ENCODE data around the gene G6PC1. TPM values are rescaled to one million over a fixed set of nuclear protein-coding genes. Genes with fewer than 3 reads are reported as not detected.
"Not testable (repeated sequence)": the region's sequence is repeated elsewhere in the genome, so short reads cannot be mapped to it uniquely, and the experiment has no call there.

G6PC1 gene
- total and polyA plus RNA-seq, 2 experiments from 2014 or later: not detected

DNA sequence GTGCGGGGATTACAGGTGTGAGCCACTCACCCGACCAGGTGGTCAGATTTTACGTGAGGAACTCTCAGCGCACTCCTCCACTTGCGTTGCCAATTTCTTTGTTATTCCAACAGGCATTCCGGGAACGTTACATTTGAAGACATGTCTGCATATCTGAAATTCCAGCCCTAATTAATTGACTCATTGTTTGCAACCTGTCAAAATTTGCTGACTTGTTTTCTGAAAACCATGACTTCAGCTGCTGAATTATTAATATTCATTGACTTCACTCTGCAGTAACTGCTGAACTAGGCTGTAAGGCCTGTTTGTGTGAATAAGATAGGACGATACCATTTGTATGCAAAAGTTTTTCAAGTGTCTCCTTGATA is 16.6 kb downstream of the G6PC1 start:
- H2AFZ ChIP-seq: no peak overlapping the region
- in situ Hi-C loops (cut with MboI): no loop called here
- no peak for DNase-seq
- no peak overlapping the region for H3K4me2 ChIP-seq (ENCODE audit: unreplicated experiment)
- no peak overlapping the region for H3K9ac ChIP-seq
- no peaks in the 10 kb centered on the region for H3K79me2 ChIP-seq (ENCODE audit: insufficient read depth)
- no peak overlapping the region for H3K4me3 ChIP-seq
- H3F3A ChIP-seq (ENCODE audit: insufficient read depth): no peaks in the 10 kb centered on the region
- H3K27ac ChIP-seq: no peak overlapping the region
- TF ChIP-seq EZH2 (IDR thresholded peaks at IDR 0.05; ENCODE audit: insufficient read depth, poor library complexity, severe bottlenecking) (no peak), EZH2phosphoT487 (IDR thresholded peaks at IDR 0.05; ENCODE audit: insufficient read depth, low read depth) (no peak)
- H3K9me2 ChIP-seq (ENCODE audit: insufficient read depth): no peaks in the 10 kb centered on the region
- no peaks in the 10 kb centered on the region for H3K9me3 ChIP-seq (ENCODE audit: low read depth)
- peaks cover 18% of the 10 kb centered on the region for H3K27me3 ChIP-seq (replicated peaks; ENCODE audit: insufficient read depth)
- H4K20me1 ChIP-seq (ENCODE audit: insufficient read depth): no peaks in the 10 kb centered on the region
- no peaks in the 10 kb centered on the region for H3K4me1 ChIP-seq (ENCODE audit: insufficient read depth)
- H3K36me3 ChIP-seq (ENCODE audit: low read depth): no peaks in the 10 kb centered on the region
- 57 to 69% methylated on average over 8 of the region's 8 CpGs for WGBS, 2 experiments (ENCODE audit: low coverage in 1 of 2, low lambda C conversion rate in 2 of 2, missing lambda C conversion rate in 2 of 2)

DNA sequence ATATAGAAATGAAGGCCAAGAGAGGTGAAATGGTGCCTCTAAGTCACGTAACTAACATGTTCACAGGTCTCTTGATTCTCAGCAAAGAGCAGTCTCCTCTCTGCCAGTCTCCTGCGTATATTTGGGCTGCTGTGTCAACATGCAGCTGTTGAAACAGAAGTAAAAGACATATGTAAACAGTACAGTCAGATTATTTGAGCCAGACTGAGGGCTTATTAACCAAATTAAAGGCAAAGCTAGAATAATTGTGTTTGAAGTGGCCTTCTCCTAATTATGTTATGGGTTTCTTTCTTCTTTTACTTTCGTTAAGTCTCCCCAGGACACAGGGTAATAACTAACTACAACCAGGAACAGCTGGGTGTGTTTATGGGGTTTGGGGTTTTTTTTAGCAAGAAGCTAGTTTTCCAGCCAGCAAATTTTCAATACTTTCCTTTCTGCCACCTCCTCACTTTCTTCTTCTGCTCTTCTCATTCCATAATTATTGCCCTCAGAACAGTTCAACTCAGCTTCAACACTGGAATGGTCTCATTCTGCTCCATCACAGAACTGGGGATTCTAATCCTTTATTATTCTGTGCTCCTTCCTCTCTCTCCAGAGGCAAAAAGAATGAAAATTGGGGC is 18.4 kb downstream of the G6PC1 start:
- Histone ChIP-seq H3K79me2 (ENCODE audit: insufficient read depth) (no peaks in the 10 kb centered on the region), H3K4me2 (ENCODE audit: unreplicated experiment) (no peak overlapping the region), H3K36me3 (ENCODE audit: low read depth) (no peaks in the 10 kb centered on the region), H4K20me1 (ENCODE audit: insufficient read depth) (no peaks in the 10 kb centered on the region), H3K27ac (no peak overlapping the region), H3F3A (ENCODE audit: insufficient read depth) (no peaks in the 10 kb centered on the region), H2AFZ (no peak overlapping the region), H3K9me3 (ENCODE audit: low read depth) (no peaks in the 10 kb centered on the region), H3K4me3 (no peak overlapping the region), H3K27me3 (replicated peaks; ENCODE audit: insufficient read depth) (peaks cover 29% of the 10 kb centered on the region), H3K9me2 (ENCODE audit: insufficient read depth) (no peaks in the 10 kb centered on the region), H3K4me1 (ENCODE audit: insufficient read depth) (no peaks in the 10 kb centered on the region), H3K9ac (no peak overlapping the region)
- 41 to 43% methylated on average over 3 of the region's 3 CpGs for WGBS, 2 experiments (ENCODE audit: low coverage in 1 of 2, low lambda C conversion rate in 2 of 2, missing lambda C conversion rate in 2 of 2)
- no peak for DNase-seq
- TF ChIP-seq EZH2 (IDR thresholded peaks at IDR 0.05; ENCODE audit: insufficient read depth, poor library complexity, severe bottlenecking) (no peak), EZH2phosphoT487 (IDR thresholded peaks at IDR 0.05; ENCODE audit: insufficient read depth, low read depth) (no peak)
- in situ Hi-C loops (cut with MboI): no loop called here

DNA sequence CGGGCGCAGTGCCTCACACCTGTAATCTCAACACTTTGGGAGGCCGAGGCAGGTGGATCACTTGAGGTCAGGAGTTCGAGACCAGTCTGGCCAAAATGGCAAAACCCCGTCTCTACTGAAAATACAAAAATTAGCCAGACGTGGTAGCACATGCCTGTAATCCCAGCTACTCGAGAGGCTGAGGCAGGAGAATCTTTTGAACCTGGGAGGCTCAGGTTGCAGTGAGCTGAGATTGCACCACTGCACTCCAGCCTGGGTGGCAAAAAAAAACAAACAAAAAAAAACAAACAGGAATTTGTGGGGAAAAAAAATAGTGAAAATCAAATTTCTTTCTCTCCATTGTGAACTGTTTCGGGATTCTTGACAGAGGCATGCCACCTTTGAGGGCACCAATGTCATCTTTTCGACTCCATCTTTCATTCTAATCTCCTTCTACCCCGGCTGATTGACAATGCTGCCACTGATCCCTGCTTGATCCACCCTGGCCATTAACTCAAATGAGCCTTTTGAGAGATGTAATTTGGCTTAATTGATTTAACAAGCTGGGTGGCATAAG is 19.0 kb downstream of the G6PC1 start:
- H3F3A ChIP-seq (ENCODE audit: insufficient read depth); DNase-seq: not testable (repeated sequence)

DNA sequence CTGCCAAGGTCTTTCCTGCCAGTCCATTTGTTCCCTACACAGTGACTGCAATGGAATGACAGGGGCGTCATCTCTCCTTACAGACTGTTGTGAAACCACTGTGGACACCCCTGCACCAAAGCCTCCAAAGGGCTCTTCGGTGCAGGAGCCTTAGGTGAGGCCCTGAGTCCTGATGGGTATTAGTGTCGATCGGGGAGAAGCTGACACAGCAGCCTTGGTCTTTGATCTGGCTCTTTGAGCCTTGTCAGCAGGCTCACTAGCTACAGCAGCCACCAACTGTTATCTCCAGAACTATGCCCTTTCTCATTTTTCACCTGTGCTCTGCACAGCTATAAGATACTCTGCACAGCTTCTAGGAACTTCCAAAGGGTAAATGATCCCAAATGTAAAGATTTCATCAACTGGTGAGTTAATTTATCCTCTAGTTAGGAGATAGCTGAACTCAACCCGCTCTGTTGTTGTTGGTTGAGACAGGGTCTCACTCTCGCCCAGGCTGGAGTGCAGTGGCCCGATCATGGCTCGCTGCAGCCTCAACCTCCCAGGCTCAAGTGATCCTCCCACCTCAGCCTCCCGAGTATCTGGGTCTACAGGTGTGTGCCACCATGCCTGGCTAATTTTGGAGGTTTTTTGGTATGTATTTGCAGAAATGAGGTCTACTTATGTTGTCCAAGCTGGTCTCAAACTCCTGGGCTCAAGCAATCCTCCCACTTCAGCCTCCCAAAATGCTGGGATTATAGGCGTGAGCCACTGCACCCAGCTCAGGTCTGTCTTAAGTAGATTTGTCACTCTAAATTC is 19.7 kb downstream of the G6PC1 start:
- 71 to 76% methylated on average over 10 of the region's 10 CpGs for WGBS, 2 experiments (ENCODE audit: low coverage in 1 of 2, low lambda C conversion rate in 2 of 2, missing lambda C conversion rate in 2 of 2)
- Histone ChIP-seq H3K9me2 (ENCODE audit: insufficient read depth) (no peaks in the 10 kb centered on the region), H3K9me3 (ENCODE audit: low read depth) (no peaks in the 10 kb centered on the region)

More for the DNA sequence above, 19.0 kb downstream of the G6PC1 start:
- H3K4me1 ChIP-seq (ENCODE audit: insufficient read depth); H3K4me2 ChIP-seq (ENCODE audit: unreplicated experiment); H3K79me2 ChIP-seq (ENCODE audit: insufficient read depth); H3K9ac ChIP-seq; H4K20me1 ChIP-seq (ENCODE audit: insufficient read depth); H3K4me3 ChIP-seq; H3K9me3 ChIP-seq (ENCODE audit: low read depth); H3K36me3 ChIP-seq (ENCODE audit: low read depth); H3K27ac ChIP-seq; H2AFZ ChIP-seq; in situ Hi-C loops (cut with MboI); H3K9me2 ChIP-seq (ENCODE audit: insufficient read depth): not testable (repeated sequence)
- 68 to 73% methylated on average over 10 of the region's 10 CpGs for WGBS, 2 experiments (ENCODE audit: low coverage in 1 of 2, low lambda C conversion rate in 2 of 2, missing lambda C conversion rate in 2 of 2)
- peaks cover 29% of the 10 kb centered on the region for H3K27me3 ChIP-seq (replicated peaks; ENCODE audit: insufficient read depth)

More for the DNA sequence above, 19.7 kb downstream of the G6PC1 start:
- H3K4me1 ChIP-seq (ENCODE audit: insufficient read depth): no peaks in the 10 kb centered on the region
- peaks cover 29% of the 10 kb centered on the region for H3K27me3 ChIP-seq (replicated peaks; ENCODE audit: insufficient read depth)
- TF ChIP-seq EZH2 (IDR thresholded peaks at IDR 0.05; ENCODE audit: insufficient read depth, poor library complexity, severe bottlenecking) (no peak), EZH2phosphoT487 (IDR thresholded peaks at IDR 0.05; ENCODE audit: insufficient read depth, low read depth) (no peak)
- no peaks in the 10 kb centered on the region for H3K36me3 ChIP-seq (ENCODE audit: low read depth)
- no peaks in the 10 kb centered on the region for H4K20me1 ChIP-seq (ENCODE audit: insufficient read depth)
- no peak overlapping the region for H3K4me3 ChIP-seq
- no peak overlapping the region for H3K9ac ChIP-seq
- no peak overlapping the region for H3K27ac ChIP-seq
- in situ Hi-C loops (cut with MboI): no loop called here
- no peaks in the 10 kb centered on the region for H3K79me2 ChIP-seq (ENCODE audit: insufficient read depth)
- DNase-seq: no peak
- H2AFZ ChIP-seq: no peak overlapping the region
- no peak overlapping the region for H3K4me2 ChIP-seq (ENCODE audit: unreplicated experiment)
- no peaks in the 10 kb centered on the region for H3F3A ChIP-seq (ENCODE audit: insufficient read depth)

Data from GM23248 (cell line).